Right cardiac atrium (tissue), 5 donors: Measurements from ENCODE around the gene MAP1S. TPM values are rescaled to one million over a fixed set of nuclear protein-coding genes. Genes with fewer than 3 reads are reported as not detected.
A peak's percentile ranks its signal among the peaks of the same experiment; 100 is the strongest.

ENCODE experiments used
- ATAC-seq, 2 donors: fragments of 200-7000 bp; cut with Tn5 transposase; one replicate each; pipeline versions ENCODE4 v1.8.0 to v1.9.1; 2020; ENCODE audit warnings: moderate library complexity in 2 of 2, mild to moderate bottlenecking in 1 of 2
- DNase-seq, 3 donors: peaks; one replicate each; pipeline ENCODE4 v3.0.0-alpha.2; 2020
- H3K27ac ChIP-seq: one replicate; pipeline ENCODE4 v1.5.1; 2013; ENCODE audit warnings: mild to moderate bottlenecking, low read length, control low read depth, moderate library complexity
- H3K27me3 ChIP-seq: one replicate; pipeline ENCODE4 v1.6.1; 2013; ENCODE audit not compliant: control insufficient read depth, insufficient read depth
- H3K4me1 ChIP-seq: one replicate; pipeline ENCODE4 v1.6.1; 2013; ENCODE audit warnings: low read length; ENCODE audit not compliant: control insufficient read depth, insufficient read depth
- H3K4me3 ChIP-seq: one replicate; pipeline ENCODE4 v1.5.1; 2013; ENCODE audit warnings: low read length, control low read depth
- H3K9me3 ChIP-seq: one replicate; pipeline ENCODE4 v1.6.1; 2013; ENCODE audit warnings: low read length; ENCODE audit not compliant: control insufficient read depth
- WGBS: extraction: QIAGEN DNeasy Blood & Tissue Kit; methylation state at CpG from one replicate; pipeline ENCODE4 v1.1.7; 2013; 5-methylcytosine and 5-hydroxymethylcytosine counted together
- intact Hi-C, 4 donors: fragments of 100-400 bp; cut with DNase I; formaldehyde crosslinking; loops; one replicate each; pipeline versions ENCODE4 v1.11.0 to v1.14.0; 2022 to 2023
- polyA plus RNA-seq: library from polyadenylated mRNA; stranded (reverse); fragments of 200-250 nt; gene quantifications from one replicate; pipeline ENCODE4 v1.2.3, GENCODE V29; 2013
- total RNA-seq, 4 donors: library from RNA; stranded (reverse); fragmentation: NEBNext Ultra II Directional; extraction: Animal tissue kit (Norgen Biotek cat#: 25700); gene quantifications; one replicate each; pipeline ENCODE4 v1.2.1, GENCODE V29; 2021
- donor health status: healthy with polysubstance abuse.
- donor health status: DM: no; HTN: yes; CAD: no.
- donor health status: DM: no; HTN: no; CAD: no.
- donor health status: DM: no; HTN: yes; CAD: no; lungs with severe emphysema.
- donor health status: DM: yes; HTN: yes; CAD: no.

Gene MAP1S
- total and polyA plus RNA-seq, 5 donors: 14.7 to 35.5 (median 31.1) TPM

GRCh38 chr19:17695198-17695597, 24.1 kb upstream of the MAP1S start:
- Histone ChIP-seq H3K4me3 (no peak overlapping the region), H3K9me3 (no peaks in the 10 kb centered on the region), H3K27ac (no peak overlapping the region), H3K4me1 (no peaks in the 10 kb centered on the region), H3K27me3 (no peaks in the 10 kb centered on the region)
- intact Hi-C loops: no loop called here
- no peak for DNase-seq
- 70% methylated on average over 2 of the region's 2 CpGs for WGBS
- no peak for ATAC-seq

GRCh38 chr19:17703824-17704463, 15.3 kb upstream of the MAP1S start:
- H3K27me3 ChIP-seq: no peaks in the 10 kb centered on the region
- no peak overlapping the region for H3K4me3 ChIP-seq
- H3K4me1 ChIP-seq: no peaks in the 10 kb centered on the region
- peak; percentile 59 to 85 (median 80) for DNase-seq
- intact Hi-C loops: loop anchor here (5.0 to 10.0 kb wide), 3 partner anchors 63 to 151 kb away; partner anchors contain the start of gene RPL18A (in 2 of the 4)
- 43% methylated on average over 11 of the region's 11 CpGs for WGBS
- ATAC-seq: peak; percentile 70 to 90
- no peak overlapping the region for H3K27ac ChIP-seq
- H3K9me3 ChIP-seq: no peaks in the 10 kb centered on the region

- 20% methylated on average over 17 of the region's 17 CpGs for WGBS
- intact Hi-C loops: loop anchor here (10.0 kb wide), 2 partner anchors 68 to 148 kb away; partner anchors contain the start of gene RPL18A (in 2 of the 4)
- Histone ChIP-seq H3K4me1 (no peaks in the 10 kb centered on the region), H3K4me3 (no peak overlapping the region), H3K27me3 (no peaks in the 10 kb centered on the region), H3K27ac (no peak overlapping the region), H3K9me3 (no peaks in the 10 kb centered on the region)
- ATAC-seq: peak; percentile 26 to 59
- DNase-seq: peak in 2 of 3 donors; percentile 51 to 67
Measured at GRCh38 chr19:17706750-17707181, 12.5 kb upstream of the MAP1S start.

GRCh38 chr19:17711851-17712250, 7.4 kb upstream of the MAP1S start:
- no peak overlapping the region for H3K27ac ChIP-seq
- H3K4me1 ChIP-seq: no peaks in the 10 kb centered on the region
- DNase-seq (no peak), ATAC-seq (no peak)
- no peaks in the 10 kb centered on the region for H3K27me3 ChIP-seq
- WGBS: 68% methylated on average over 6 of the region's 6 CpGs
- H3K4me3 ChIP-seq: no peak overlapping the region
- intact Hi-C loops: no loop called here
- H3K9me3 ChIP-seq: no peaks in the 10 kb centered on the region

- Histone ChIP-seq H3K4me1 (peaks cover 8% of the 10 kb centered on the region), H3K27me3 (no peaks in the 10 kb centered on the region), H3K4me3 (no peak overlapping the region), H3K27ac (no peak overlapping the region), H3K9me3 (no peaks in the 10 kb centered on the region)
- intact Hi-C loops: loop anchor here in 1 of 4 donors (5.0 kb wide), 1 partner anchor 131 kb away; the partner anchor contains the start of gene JAK3
- ATAC-seq (no peak), DNase-seq (no peak)
- 62% methylated on average over 4 of the region's 4 CpGs for WGBS
Measured at GRCh38 chr19:17716309-17716929, 2.9 kb upstream of the MAP1S start.

GRCh38 chr19:17718550-17718946, 732 bp upstream of the MAP1S start:
- intact Hi-C loops: loop anchor here in 1 of 4 donors (5.0 kb wide), 1 partner anchor 129 kb away; the partner anchor contains the start of gene JAK3
- WGBS: 92% methylated on average over 4 of the region's 4 CpGs

GRCh38 chr19:17719730-17720400, 585 bp downstream of the MAP1S start:
- Histone ChIP-seq H3K9me3 (no peaks in the 10 kb centered on the region), H3K27ac (no peak overlapping the region), H3K27me3 (no peaks in the 10 kb centered on the region), H3K4me3 (peak overlapping the region; percentile 96), H3K4me1 (peaks cover 15% of the 10 kb centered on the region)
- 5% methylated on average over 38 of the region's 38 CpGs for WGBS
- intact Hi-C loops: loop anchor here in 1 of 4 donors (5.0 kb wide), 1 partner anchor 127 kb away; the partner anchor contains the start of gene JAK3
- DNase-seq: no peak
- no peak for ATAC-seq

More at GRCh38 chr19:17718550-17718946, 732 bp upstream of the MAP1S start:
- H3K9me3 ChIP-seq: no peaks in the 10 kb centered on the region
- peaks cover 15% of the 10 kb centered on the region for H3K4me1 ChIP-seq
- no peak overlapping the region for H3K4me3 ChIP-seq
- ATAC-seq: no peak
- H3K27ac ChIP-seq: no peak overlapping the region
- H3K27me3 ChIP-seq: no peaks in the 10 kb centered on the region
- DNase-seq: no peak

- 18% methylated on average over 7 of the region's 7 CpGs for WGBS
- Histone ChIP-seq H3K27me3 (no peaks in the 10 kb centered on the region), H3K9me3 (no peaks in the 10 kb centered on the region), H3K27ac (no peak overlapping the region), H3K4me3 (peak overlapping the region; percentile 96), H3K4me1 (peaks cover 15% of the 10 kb centered on the region)
- intact Hi-C loops: no loop called here
- ATAC-seq (no peak), DNase-seq (no peak)
Measured at GRCh38 chr19:17720440-17720839, 1.2 kb downstream of the MAP1S start.

- Histone ChIP-seq H3K27me3 (no peaks in the 10 kb centered on the region), H3K4me1 (peaks cover 15% of the 10 kb centered on the region), H3K27ac (peak overlapping the region; percentile 22), H3K4me3 (peak overlapping the region; percentile 96), H3K9me3 (no peaks in the 10 kb centered on the region)
- WGBS: 61% methylated on average over 12 of the region's 12 CpGs
- intact Hi-C loops: no loop called here
- ATAC-seq (no peak), DNase-seq (no peak)
Measured at GRCh38 chr19:17721111-17721628, 1.9 kb downstream of the MAP1S start.

GRCh38 chr19:17721821-17722220, 2.5 kb downstream of the MAP1S start:
- 40% methylated on average over 8 of the region's 8 CpGs for WGBS
- no peak overlapping the region for H3K4me3 ChIP-seq
- H3K27me3 ChIP-seq: no peaks in the 10 kb centered on the region
- peak overlapping the region; percentile 20 for H3K27ac ChIP-seq
- intact Hi-C loops: no loop called here
- ATAC-seq (peak; percentile 38 to 72), DNase-seq (peak; percentile 73 to 80 (median 78))
- H3K9me3 ChIP-seq: no peaks in the 10 kb centered on the region
- peaks cover 15% of the 10 kb centered on the region for H3K4me1 ChIP-seq
